AG04450 (cell line): ENCODE results near the gene MMD. TPM values are rescaled to one million over a fixed set of nuclear protein-coding genes. Genes with fewer than 3 reads are reported as not detected.
"Not testable (repeated sequence)": the region's sequence is repeated elsewhere in the genome, so short reads cannot be mapped to it uniquely, and the experiment has no call there.

Experiments
- CTCF ChIA-PET: fragments of 300-600, 350-600 bp; formaldehyde crosslinking; extraction: SDS; loops from one replicate; lab custom pipeline; 2022; ENCODE audit warnings: antibody characterized with exemption, inconsistent platforms; lab: Charles Lee
- POLR2A ChIA-PET: fragments of 350-600 bp; formaldehyde crosslinking; extraction: SDS; loops from one replicate; lab custom pipeline; 2021; ENCODE audit warnings: antibody characterized with exemption, inconsistent platforms; lab: Yijun Ruan, JAX
- DNase-seq: peaks from one replicate; pipeline ENCODE4 v3.0.0-alpha.2; 2011; ENCODE audit warnings: low read depth, low spot score
- H3K27ac ChIP-seq: one replicate; pipeline ENCODE4 v1.5.1; 2012; ENCODE audit warnings: low read depth, low read length, control low read depth
- H3K27me3 ChIP-seq: one replicate; pipeline ENCODE4 v1.6.0; 2012; ENCODE audit warnings: low read length; ENCODE audit not compliant: control insufficient read depth, insufficient read depth
- H3K4me3 ChIP-seq: 2 replicates; pipeline ENCODE4 v1.5.1; 2011; ENCODE audit warnings: mild to moderate bottlenecking, low read depth, low read length, control low read depth
- H3K9me3 ChIP-seq: 2 replicates; pipeline ENCODE4 v1.5.1; 2012; ENCODE audit warnings: low read length; ENCODE audit not compliant: control insufficient read depth, insufficient read depth
- polyA minus RNA-seq: library from RNA; depleted of rRNA, polyadenylated mRNA; stranded (reverse); fragments of >200 nt; gene quantifications from 2 replicates; pipeline ENCODE4 v1.2.3, GENCODE V29; 2011; rRNA and poly(A)+ RNA removed
- polyA plus RNA-seq: library from polyadenylated mRNA; depleted of rRNA; stranded (reverse); fragments of >200 nt; gene quantifications from 2 replicates; pipeline ENCODE4 v1.2.3, GENCODE V29; 2011; rRNA removed
- TF ChIP-seq, protein P1 (sequence below): IDR thresholded peaks from 2 replicates; pipeline ENCODE4 v1.5.1; 2011; ENCODE audit warnings: low read depth, low read length, control low read depth, inconsistent platforms

Gene MMD, protein sequence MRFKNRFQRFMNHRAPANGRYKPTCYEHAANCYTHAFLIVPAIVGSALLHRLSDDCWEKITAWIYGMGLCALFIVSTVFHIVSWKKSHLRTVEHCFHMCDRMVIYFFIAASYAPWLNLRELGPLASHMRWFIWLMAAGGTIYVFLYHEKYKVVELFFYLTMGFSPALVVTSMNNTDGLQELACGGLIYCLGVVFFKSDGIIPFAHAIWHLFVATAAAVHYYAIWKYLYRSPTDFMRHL
- 33.0 and 41.6 TPM in 2 replicates for polyA plus RNA-seq
- 26.4 and 30.0 TPM in 2 replicates for polyA minus RNA-seq

DNA sequence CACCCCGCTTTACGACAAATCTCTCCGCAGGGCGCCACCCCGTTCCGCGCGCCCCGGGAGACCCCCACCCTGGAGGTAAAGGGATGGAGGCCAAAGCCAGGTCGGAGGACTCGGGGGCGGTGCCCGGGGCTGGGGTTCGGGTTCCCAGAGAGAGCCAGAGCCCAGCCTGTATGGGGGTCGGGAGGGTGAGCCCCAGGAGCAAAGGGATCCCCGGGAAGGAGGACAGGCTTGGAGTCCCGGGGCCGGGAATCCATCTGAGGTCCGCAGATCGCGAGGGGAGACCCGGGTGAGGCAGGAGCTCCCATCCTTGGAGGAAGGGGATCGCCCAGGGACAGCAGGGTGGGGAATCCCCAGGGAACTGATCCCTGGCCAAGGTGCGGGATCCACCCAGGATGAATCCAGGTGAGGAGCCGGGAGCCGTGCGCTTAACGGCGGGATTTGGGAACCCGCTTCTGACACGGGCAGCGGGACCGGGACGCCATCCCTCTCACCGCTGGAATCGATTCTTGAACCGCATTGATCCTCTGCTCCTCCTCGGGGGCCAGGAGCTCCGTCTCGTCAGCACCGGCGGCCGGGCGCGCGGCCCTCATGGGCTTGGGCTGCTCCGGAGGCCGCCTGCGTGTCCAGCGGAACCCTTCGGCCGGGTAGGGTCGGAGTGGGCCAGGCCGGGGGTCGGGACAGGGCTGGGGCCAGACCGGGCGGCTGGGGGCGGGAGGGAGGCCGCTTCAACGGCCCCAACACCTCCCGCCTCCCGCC lies at the start of gene MMD:
Gene MMD (minus strand): TSS at position 657 of the 756 bp plus-strand sequence. CDS start 140 bp downstream, at position 517.
- ChIA-PET POLR2A (interaction anchor here (0.6 to 1.8 kb wide), 6 partner anchors 12 to 1493 kb away, joined by 3 to 10 read pairs (median 4); partner anchors contain the start of gene TRIM25), CTCF (interaction anchor here (1.9 to 2.2 kb wide), 2 partner anchors 12 to 92 kb away, joined by 6 to 10 read pairs; no protein-coding TSS in a partner anchor)
- Histone ChIP-seq H3K27ac (peak within 1 kb of the TSS; percentile 24), H3K9me3 (peaks cover 3% of the 10 kb centered on the region; the same call in 1 of the 2 replicates), H3K27me3 (no peaks in the 10 kb centered on the region), H3K4me3 (peak within 1 kb of the TSS; percentile 92)
- TF ChIP-seq, protein P1, sequence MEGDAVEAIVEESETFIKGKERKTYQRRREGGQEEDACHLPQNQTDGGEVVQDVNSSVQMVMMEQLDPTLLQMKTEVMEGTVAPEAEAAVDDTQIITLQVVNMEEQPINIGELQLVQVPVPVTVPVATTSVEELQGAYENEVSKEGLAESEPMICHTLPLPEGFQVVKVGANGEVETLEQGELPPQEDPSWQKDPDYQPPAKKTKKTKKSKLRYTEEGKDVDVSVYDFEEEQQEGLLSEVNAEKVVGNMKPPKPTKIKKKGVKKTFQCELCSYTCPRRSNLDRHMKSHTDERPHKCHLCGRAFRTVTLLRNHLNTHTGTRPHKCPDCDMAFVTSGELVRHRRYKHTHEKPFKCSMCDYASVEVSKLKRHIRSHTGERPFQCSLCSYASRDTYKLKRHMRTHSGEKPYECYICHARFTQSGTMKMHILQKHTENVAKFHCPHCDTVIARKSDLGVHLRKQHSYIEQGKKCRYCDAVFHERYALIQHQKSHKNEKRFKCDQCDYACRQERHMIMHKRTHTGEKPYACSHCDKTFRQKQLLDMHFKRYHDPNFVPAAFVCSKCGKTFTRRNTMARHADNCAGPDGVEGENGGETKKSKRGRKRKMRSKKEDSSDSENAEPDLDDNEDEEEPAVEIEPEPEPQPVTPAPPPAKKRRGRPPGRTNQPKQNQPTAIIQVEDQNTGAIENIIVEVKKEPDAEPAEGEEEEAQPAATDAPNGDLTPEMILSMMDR: no peak
- no peak for DNase-seq

DNA sequence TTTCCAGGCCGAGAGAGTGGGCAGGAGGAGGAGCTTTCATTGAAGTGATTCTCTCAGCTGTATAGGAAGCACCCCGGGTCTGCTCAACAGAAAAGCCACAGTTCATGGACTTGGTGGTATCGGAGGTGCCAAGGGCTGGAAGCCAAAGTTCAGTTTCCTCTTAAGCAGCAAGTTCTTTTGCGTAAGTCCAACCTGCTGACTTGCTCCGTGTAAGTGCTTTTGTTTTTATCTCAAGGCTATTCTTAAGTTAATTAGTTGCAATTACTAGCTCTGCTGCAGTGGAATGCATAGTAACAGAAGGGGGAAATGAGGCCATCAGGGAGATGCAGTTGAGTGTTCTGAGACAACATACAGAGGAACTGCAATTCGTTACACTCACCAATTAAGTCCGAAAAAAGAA lies 45.0 kb upstream of the MMD start:
- TF ChIP-seq, protein P1: no peak
- DNase-seq: no peak
- Histone ChIP-seq H3K27ac (no peak overlapping the region), H3K27me3 (no peaks in the 10 kb centered on the region), H3K4me3 (no peak overlapping the region), H3K9me3 (no peaks in the 10 kb centered on the region; the same call in 1 of the 2 replicates)
- ChIA-PET POLR2A (no interaction called here), CTCF (no interaction called here)

DNA sequence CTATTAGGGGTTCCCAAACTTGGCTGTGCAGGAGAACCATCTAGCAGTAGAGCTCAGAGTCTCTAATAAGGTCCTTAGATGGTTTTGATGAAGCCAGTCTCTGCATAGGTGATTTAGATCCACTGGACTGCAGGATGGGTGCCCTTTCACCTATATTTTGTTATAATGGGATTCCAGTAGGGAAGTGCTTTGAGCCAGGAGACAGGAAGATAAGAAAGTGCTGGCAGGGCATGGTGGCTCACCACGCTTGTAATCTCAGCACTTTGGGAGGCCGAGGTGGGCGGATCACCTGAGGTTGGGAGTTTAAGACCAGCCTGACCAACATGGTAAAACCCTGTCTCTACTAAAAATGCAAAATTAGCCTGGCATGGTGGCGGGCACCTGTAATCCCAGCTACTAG lies 44.1 kb upstream of the MMD start:
- H3K9me3 ChIP-seq, H3K4me3 ChIP-seq, DNase-seq, H3K27me3 ChIP-seq, H3K27ac ChIP-seq, POLR2A ChIA-PET: not testable (repeated sequence)
- CTCF ChIA-PET: interaction anchor here (0.6 kb wide), 1 partner anchor 102 kb away, joined by 4 read pairs; no protein-coding TSS in a partner anchor

DNA sequence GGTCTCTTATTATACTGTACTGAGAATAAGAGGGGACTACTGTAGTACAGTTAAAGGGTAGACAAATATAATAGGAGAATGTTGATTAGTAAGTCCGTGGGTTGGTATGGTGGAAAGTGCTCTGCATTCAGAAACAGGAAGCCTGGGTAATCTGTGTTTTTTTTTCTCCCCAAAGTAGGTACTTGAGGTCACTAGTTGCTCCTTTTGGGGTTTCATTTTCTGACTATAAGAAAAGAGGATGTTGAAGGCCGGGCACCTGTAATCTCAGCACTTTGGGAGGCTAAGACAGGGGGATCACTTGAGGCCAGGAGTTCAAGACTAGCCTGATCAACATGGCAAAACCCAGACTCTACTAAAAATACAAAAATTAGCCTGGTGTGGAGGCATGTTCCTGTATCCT lies 42.0 kb upstream of the MMD start:
- no peaks in the 10 kb centered on the region; the same call in 1 of the 2 replicates for H3K9me3 ChIP-seq
- POLR2A ChIA-PET: no interaction called here
- no peak overlapping the region for H3K27ac ChIP-seq
- TF ChIP-seq, protein P1: no peak
- H3K27me3 ChIP-seq: no peaks in the 10 kb centered on the region
- no peak overlapping the region for H3K4me3 ChIP-seq
- CTCF ChIA-PET: interaction anchor here (2.7 kb wide), 1 partner anchor 51 kb away, joined by 8 read pairs; no protein-coding TSS in a partner anchor
- no peak for DNase-seq

DNA sequence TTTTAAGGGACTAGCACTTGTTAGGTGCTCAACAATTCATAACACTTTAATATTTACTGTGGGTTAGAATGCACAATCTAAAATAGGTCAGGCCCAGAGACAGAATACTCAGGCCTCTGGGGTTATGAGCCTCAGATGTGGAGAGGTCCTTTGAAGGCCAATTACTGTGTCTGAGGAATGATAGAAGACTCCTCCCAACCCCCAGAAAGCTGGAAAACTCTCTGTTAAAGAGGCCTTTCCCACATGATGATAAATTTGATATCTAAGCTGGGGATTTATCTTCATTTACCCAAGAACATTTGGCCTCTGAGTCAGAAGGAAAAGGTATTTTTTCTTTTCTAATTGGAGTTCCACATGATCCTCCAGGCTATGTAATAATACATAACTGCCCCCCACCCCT lies 41.1 kb upstream of the MMD start:
- Histone ChIP-seq H3K27ac (no peak overlapping the region), H3K27me3 (no peaks in the 10 kb centered on the region), H3K4me3 (no peak overlapping the region), H3K9me3 (no peaks in the 10 kb centered on the region; the same call in 1 of the 2 replicates)
- POLR2A ChIA-PET: no interaction called here
- no peak for DNase-seq
- CTCF ChIA-PET: interaction anchor here (2.7 kb wide), 1 partner anchor 52 kb away, joined by 8 read pairs; no protein-coding TSS in a partner anchor
- TF ChIP-seq, protein P1: no peak
